HG03378 (cell line): ENCODE measurements around the gene TMEM35B.
"Not testable (repeated sequence)": the region's sequence is repeated elsewhere in the genome, so short reads cannot be mapped to it uniquely, and the experiment has no call there.

Source experiments
- ATAC-seq: cut with Tn5 transposase; IDR thresholded peaks from one replicate; pipeline ENCODE4 v1.9.1; 2021; ENCODE audit warnings: mild to moderate bottlenecking, moderate library complexity; ENCODE audit not compliant: unreplicated experiment

TMEM35B gene

GRCh38 chr1:34976384-34977209 is 8.6 kb downstream of the TMEM35B start:
- no peak for ATAC-seq

- no peak for ATAC-seq
Observed at GRCh38 chr1:34975771-34976170, 9.4 kb downstream of the TMEM35B start.

- no peak for ATAC-seq
Observed at GRCh38 chr1:34975338-34975737, 9.8 kb downstream of the TMEM35B start.

DNA sequence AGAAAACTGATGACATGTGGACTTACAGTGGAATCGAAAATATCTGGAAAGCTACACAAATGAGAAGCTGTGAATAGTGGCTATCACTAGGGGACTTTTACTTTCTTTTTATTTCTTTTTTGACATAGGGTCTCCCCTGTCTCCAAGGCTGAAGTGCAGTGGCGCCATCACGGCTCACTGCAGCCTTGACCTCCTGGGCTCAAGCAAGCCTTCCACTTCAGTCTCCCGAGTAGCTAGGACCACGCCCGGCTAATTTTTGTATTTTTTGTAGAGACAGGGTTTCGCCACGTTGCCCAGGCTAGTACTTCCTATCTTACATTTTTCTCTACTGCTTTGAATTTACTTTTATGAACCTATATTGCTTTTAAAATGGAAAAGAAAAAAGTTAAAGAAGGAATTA is 10.5 kb downstream of the TMEM35B start:
- no peak for ATAC-seq

- no peak for ATAC-seq
Observed at GRCh38 chr1:34973326-34973725, 11.8 kb downstream of the TMEM35B start.

DNA sequence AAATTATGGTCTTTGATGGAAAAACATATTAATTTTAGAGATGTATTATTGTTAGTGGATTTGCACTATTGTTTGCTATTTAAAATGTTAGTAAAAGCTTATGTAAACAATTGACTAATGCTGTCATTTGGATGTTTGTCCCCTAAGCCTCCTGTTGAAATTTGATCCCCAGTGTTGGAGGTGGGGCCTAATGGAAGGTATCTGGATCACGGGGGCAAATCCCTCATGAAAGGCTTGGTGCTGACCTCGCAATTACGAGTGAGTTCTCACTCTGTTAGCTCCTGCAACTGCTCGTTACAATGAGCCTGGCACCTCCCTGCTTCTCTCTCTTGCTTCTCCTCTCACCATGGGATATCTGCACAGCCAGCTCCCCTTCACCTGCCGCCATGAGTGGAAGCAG is 14.3 kb downstream of the TMEM35B start:
- no peak for ATAC-seq

DNA sequence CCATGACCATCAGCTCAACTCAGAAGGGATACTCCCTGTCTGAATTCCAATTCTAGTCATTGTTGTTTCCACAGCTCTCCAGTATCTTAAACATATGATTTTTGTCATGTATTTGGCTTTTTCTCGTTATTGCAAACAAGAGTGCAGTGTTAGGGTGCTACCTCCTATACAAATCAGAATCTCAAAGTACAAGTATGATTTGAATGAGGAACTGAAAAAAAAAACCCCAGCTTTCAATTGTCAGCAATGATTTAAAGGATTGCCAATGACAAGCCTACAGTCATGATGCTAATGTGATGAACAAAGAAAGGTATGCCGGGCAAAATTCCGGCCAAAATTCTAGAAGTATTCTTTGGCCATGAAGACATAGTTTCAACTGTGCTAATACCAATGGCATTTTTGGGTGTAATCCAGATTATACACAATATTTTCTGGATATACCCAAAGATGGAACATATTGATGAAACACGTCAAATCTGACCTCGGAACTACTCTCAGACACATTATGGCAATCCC is 14.9 kb downstream of the TMEM35B start:
- ATAC-seq: no peak

DNA sequence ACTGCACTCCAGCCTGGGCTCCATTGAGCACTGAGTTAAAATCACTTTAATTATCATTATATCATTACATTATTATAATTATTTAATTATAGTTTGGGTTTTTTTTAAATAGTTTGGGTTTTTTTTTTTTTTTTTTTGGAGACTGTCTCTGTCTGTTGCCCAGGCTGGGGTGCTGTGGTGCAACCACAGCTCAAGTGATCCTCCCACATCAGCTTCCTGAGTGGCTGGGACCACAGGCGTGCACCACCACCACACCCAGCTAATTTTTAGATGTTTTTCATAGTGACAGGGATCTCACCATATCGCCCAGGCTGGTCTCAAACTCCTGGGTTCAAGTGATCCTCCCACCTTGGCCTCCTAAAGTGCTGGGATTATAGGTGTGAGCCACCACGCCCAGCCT is 16.9 kb downstream of the TMEM35B start:
- not testable (repeated sequence) for ATAC-seq

- ATAC-seq: not testable (repeated sequence)
Observed at GRCh38 chr1:34967672-34968071, 17.5 kb downstream of the TMEM35B start.

- no peak for ATAC-seq
Observed at GRCh38 chr1:34965597-34965996, 19.6 kb downstream of the TMEM35B start.

GRCh38 chr1:34950428-34950827 is 34.7 kb downstream of the TMEM35B start:
- ATAC-seq: no peak

- not testable (repeated sequence) for ATAC-seq
Observed at GRCh38 chr1:34948739-34949138, 36.4 kb downstream of the TMEM35B start.

- ATAC-seq: not testable (repeated sequence)
Observed at GRCh38 chr1:34947641-34948314, 37.4 kb downstream of the TMEM35B start.

DNA sequence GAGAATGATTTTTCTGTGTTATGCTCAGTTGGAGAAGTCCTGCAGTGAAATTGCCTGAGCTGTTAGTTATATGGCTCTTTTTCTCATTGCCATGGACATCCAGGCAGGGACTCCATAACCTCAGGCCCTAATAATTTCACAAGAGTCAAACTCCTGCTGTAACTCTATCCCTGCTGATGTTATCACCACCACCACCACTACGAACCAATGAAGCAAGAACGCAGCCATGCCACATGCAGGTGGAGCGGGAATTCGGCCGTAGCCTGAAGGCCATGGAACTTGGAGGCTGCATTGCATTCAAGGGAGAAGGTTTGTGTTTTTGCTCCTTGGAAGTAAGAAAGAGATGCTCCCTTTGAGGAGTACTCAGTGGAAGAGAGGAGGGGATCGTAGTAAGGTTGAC is 38.9 kb downstream of the TMEM35B start:
- no peak for ATAC-seq

- not testable (repeated sequence) for ATAC-seq
Observed at GRCh38 chr1:34941798-34942197, 43.3 kb downstream of the TMEM35B start.
